ENCODE data around the gene POLDIP2.

The POLDIP2 gene

DNA sequence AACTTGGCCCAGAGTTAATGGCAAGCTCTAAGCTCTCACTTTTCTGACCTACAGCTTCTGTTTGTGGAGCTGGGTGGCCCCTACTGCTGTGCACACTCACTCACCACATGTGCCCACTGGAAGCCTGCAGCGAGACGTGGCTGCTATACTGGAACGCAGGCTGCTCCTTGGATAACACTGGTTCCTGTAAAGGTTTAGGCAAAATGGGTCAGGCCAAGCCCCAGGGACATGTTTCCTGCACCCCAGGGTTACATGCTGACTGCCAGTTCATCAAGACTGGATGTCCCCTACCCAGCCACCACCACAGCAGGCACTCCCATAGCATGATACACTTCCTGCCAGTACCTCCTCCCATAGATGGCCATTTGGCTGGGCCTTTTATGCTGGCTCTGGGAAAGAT, 8.3 kb downstream of the POLDIP2 start:
- Histone ChIP-seq H3K4me3 (no peak overlapping the region), H3K27me3 (no peaks in the 10 kb centered on the region), H3K4me1 (no peaks in the 10 kb centered on the region), H3K4me2 (no peak overlapping the region), H4K20me1 (peaks cover 33% of the 10 kb centered on the region), H3K36me3 (peaks cover 100% of the 10 kb centered on the region), H3K27ac (no peak overlapping the region), H3K9me3 (no peaks in the 10 kb centered on the region), H3K9ac (no peak overlapping the region)
- no peak for TF ChIP-seq Cebpa-rat (IDR thresholded peaks at IDR 0.05)

DNA sequence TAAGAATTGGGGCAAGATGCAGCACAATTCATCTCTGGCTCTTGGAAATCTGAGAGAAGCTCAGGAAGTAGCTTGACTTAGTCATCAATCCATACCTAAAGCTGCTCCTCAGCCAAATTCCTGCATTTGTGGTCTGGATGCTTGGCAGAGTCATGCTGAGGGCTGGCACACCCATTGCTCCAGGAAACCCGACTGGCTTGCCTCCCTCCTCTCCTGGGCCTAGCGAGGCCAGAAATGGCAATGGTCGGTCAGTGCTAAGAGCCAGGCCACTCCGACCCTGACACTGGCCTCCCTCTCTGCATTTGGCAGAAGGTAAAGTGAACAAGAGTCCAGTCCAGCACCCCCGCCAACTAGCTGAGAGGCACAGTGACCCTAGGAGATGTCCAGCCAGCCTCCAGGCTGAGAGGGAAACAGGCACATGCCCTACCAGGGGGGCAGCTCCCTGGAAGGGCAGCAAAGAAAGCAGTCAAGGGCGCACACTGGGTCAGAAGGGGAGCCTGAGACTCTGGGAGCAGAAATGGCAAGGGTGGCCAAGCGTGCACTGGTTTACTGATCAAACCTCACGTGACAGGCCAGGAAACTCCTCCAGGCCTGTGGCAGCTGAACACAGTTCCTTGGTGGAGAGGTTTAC, 10.0 kb downstream of the POLDIP2 start:
- H3K4me2 ChIP-seq, result no peak overlapping the region
- H3K9ac ChIP-seq, result no peak overlapping the region
- H3K36me3 ChIP-seq, result peaks cover 99% of the 10 kb centered on the region
- TF ChIP-seq Cebpa-rat (IDR thresholded peaks at IDR 0.05), result no peak
- H4K20me1 ChIP-seq, result peaks cover 38% of the 10 kb centered on the region
- H3K9me3 ChIP-seq, result no peaks in the 10 kb centered on the region
- H3K27me3 ChIP-seq, result no peaks in the 10 kb centered on the region
- no peak overlapping the region for H3K27ac ChIP-seq
- H3K4me3 ChIP-seq, result no peak overlapping the region
- no peaks in the 10 kb centered on the region for H3K4me1 ChIP-seq

DNA sequence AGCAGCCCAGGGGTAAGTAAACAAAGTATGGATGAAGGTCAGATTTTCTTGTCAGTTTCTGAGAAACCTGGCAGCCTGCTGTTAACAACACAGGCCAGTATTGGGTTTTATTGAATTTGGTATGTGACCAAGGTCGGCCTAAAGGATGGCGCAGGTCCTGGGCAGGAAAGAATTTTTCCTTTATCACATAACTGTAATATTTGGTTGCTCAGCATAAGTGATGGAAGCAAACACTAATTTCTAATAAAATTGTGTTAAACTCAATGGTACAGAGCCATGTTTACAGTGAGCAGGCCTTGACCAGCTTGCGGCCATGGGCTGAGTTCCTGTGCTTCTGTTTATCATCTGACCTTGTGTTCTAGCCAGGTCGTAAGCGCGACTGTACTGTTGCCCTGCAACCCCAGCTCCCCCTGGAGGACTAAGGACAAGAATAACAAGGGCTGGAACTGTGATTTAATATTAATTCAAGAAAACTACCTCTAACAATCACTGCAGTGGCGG, 10.5 kb downstream of the POLDIP2 start:
- Histone ChIP-seq H3K4me1 (no peaks in the 10 kb centered on the region), H3K9ac (no peak overlapping the region), H3K27ac (no peak overlapping the region), H4K20me1 (peaks cover 38% of the 10 kb centered on the region), H3K4me2 (no peak overlapping the region), H3K4me3 (no peak overlapping the region), H3K36me3 (peaks cover 99% of the 10 kb centered on the region), H3K9me3 (no peaks in the 10 kb centered on the region), H3K27me3 (no peaks in the 10 kb centered on the region)
- TF ChIP-seq Cebpa-rat (IDR thresholded peaks at IDR 0.05), result no peak

DNA sequence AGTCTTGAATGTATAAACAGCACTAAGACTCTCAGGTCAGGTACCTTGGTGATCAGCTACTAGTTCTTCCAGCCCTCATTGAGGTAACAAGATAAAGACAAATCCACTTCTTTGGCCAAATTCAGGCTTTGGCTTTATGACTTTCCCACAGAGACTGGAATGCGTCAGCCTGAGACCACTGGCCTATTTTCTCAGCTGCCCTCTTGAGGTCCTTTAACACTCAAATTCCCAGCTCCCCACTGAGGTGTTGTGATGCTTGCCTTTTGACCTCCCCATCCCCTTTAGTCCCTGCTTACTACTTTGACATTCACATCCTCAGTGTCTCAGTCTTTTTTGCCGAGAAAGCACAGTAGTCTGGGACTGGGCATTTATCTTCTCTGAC, 11.1 kb downstream of the POLDIP2 start:
- H3K4me1 ChIP-seq, result no peaks in the 10 kb centered on the region
- H3K27ac ChIP-seq, result no peak overlapping the region
- H3K9me3 ChIP-seq, result no peaks in the 10 kb centered on the region
- TF ChIP-seq Cebpa-rat (IDR thresholded peaks at IDR 0.05), result no peak
- H3K4me2 ChIP-seq, result no peak overlapping the region
- peaks cover 38% of the 10 kb centered on the region for H4K20me1 ChIP-seq
- no peak overlapping the region for H3K9ac ChIP-seq
- H3K36me3 ChIP-seq, result peaks cover 99% of the 10 kb centered on the region
- no peaks in the 10 kb centered on the region for H3K27me3 ChIP-seq
- no peak overlapping the region for H3K4me3 ChIP-seq

DNA sequence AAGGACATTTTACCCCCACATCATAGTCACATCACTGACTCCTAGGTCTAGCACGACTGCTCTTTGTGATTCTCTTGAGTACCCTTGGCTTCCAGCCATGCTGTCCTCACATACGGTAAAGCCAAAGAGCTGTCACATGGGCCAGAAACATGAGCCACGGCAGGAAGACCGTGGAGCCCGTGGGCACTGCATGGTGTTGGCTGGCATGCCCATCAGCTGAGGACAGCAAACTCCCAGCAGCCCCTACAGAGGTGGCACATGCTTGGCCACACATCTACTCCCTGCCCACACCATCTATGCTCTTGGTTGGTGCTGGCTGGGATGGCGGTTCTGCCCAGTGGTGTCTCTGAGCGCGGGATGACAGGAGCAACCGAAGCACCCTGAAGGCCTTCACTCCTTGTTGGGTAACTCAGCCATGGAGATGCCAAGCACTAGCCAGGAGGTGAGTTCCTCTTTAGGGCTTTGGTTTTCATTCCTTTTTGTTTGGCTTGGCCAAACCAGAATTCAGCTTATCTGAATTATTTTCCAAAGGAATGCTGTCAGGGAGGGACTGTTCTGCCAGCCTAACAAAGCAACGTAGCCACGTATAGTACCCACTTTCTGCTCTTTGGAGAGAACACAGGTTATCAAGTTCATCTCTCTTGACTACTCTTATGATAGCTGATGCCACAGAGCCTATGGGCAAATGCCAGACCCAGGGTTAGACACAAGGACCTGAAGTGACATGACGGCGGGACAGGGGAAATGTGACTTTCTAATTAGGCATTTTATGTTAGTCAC, 11.7 kb downstream of the POLDIP2 start:
- Histone ChIP-seq H3K27me3 (no peaks in the 10 kb centered on the region), H3K4me2 (no peak overlapping the region), H4K20me1 (peaks cover 38% of the 10 kb centered on the region), H3K27ac (no peak overlapping the region), H3K4me1 (no peaks in the 10 kb centered on the region), H3K9ac (no peak overlapping the region), H3K9me3 (no peaks in the 10 kb centered on the region), H3K4me3 (no peak overlapping the region), H3K36me3 (peaks cover 99% of the 10 kb centered on the region)
- TF ChIP-seq Cebpa-rat (IDR thresholded peaks at IDR 0.05), result no peak

DNA sequence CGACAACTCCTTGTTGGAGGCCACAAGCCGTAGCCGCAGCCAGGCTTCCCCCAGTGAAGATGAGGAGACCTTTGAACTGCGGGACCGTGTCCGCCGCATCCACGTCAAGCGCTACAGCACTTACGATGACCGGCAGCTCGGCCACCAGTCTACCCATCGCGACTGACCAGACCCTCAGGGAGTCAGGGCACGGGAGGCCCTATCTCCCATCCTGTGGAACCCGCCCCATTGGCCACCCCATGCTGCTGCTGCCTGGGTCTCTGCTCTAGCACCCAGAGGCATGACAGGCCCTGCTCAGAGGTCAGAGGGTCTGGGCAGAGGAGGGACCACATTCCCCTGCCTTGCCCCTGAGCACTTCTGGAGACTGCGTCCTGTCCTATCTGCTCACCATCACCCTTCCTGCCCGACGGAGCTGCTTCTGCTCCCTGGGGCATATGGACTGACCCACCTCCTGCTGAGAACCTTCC, 12.9 kb downstream of the POLDIP2 start:
- no peaks in the 10 kb centered on the region for H3K4me1 ChIP-seq
- H3K36me3 ChIP-seq, result peaks cover 99% of the 10 kb centered on the region
- no peaks in the 10 kb centered on the region for H3K27me3 ChIP-seq
- H3K27ac ChIP-seq, result no peak overlapping the region
- peaks cover 42% of the 10 kb centered on the region for H4K20me1 ChIP-seq
- TF ChIP-seq Cebpa-rat (IDR thresholded peaks at IDR 0.05), result no peak
- H3K9me3 ChIP-seq, result no peaks in the 10 kb centered on the region
- no peak overlapping the region for H3K4me2 ChIP-seq
- H3K9ac ChIP-seq, result no peak overlapping the region
- no peak overlapping the region for H3K4me3 ChIP-seq

DNA sequence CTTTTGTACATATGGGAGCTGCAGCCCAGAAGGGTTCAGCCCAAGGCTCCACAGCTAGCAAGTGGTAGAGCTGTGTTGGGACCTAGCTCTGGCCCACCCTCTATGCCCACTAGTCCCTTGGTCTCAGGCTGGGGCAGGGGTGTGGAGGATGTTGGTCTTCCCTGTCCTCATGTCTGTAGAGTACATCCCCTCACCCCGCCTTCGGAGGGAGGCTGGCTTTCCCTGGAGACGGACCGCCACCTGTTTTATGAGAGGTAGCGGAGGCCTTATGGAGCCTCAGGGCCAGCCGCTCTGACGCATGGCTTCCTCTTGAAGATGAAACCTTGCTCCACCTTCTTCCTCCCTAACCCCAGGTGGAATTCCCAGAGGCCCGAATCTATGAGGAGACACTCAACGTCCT, 13.3 kb downstream of the POLDIP2 start:
- H3K36me3 ChIP-seq, result peaks cover 99% of the 10 kb centered on the region
- H3K4me2 ChIP-seq, result no peak overlapping the region
- peaks cover 46% of the 10 kb centered on the region for H4K20me1 ChIP-seq
- H3K9ac ChIP-seq, result no peak overlapping the region
- no peaks in the 10 kb centered on the region for H3K9me3 ChIP-seq
- H3K27me3 ChIP-seq, result no peaks in the 10 kb centered on the region
- TF ChIP-seq Cebpa-rat (IDR thresholded peaks at IDR 0.05), result no peak
- H3K4me1 ChIP-seq, result no peaks in the 10 kb centered on the region
- H3K4me3 ChIP-seq, result no peak overlapping the region
- no peak overlapping the region for H3K27ac ChIP-seq

DNA sequence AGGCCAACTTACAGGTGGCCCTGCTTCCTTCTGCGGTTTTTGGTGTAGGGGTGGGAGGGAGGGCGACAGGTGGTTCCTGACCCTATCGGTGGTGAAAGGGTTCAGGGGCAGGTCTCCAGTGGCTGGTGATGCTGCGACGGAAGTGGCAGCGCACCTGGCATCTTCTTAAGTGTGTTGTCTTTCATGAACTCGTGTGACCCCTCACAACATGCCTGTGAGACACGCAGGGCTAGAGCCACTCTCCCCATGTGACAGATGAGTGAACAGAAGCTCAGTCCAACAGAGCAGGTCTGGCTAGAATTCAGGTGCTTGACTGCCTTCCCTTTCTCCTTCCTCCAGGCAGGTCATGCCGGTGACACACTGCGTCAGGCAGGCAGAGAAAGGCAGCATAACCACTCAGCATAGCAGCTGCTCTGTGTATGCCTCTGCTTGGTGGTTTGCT, 13.8 kb downstream of the POLDIP2 start:
- Histone ChIP-seq H3K4me3 (no peak overlapping the region), H4K20me1 (peaks cover 51% of the 10 kb centered on the region), H3K27me3 (no peaks in the 10 kb centered on the region), H3K4me1 (no peaks in the 10 kb centered on the region), H3K27ac (no peak overlapping the region), H3K36me3 (peaks cover 96% of the 10 kb centered on the region), H3K4me2 (no peak overlapping the region), H3K9ac (no peak overlapping the region), H3K9me3 (no peaks in the 10 kb centered on the region)
- no peak for TF ChIP-seq Cebpa-rat (IDR thresholded peaks at IDR 0.05)

DNA sequence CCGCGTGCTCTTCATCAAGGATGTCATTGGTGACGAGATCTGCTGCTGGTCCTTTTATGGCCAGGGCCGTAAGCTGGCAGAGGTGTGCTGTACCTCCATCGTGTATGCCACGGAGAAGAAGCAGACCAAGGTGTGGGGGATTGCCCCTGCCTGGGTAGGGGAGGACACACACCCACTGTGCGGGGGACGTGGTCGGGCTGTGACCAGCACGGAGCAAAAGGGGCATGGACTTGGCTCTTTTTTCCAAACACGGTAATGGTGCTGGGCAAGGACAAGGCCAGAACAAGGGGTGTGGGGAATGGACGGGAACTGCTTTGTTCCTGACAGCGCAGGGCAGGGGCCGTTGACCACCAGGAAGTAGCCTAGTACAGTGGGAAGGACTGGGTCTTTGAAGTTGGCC, 15.0 kb downstream of the POLDIP2 start:
- Histone ChIP-seq H3K4me3 (no peak overlapping the region), H3K9ac (no peak overlapping the region)

DNA sequence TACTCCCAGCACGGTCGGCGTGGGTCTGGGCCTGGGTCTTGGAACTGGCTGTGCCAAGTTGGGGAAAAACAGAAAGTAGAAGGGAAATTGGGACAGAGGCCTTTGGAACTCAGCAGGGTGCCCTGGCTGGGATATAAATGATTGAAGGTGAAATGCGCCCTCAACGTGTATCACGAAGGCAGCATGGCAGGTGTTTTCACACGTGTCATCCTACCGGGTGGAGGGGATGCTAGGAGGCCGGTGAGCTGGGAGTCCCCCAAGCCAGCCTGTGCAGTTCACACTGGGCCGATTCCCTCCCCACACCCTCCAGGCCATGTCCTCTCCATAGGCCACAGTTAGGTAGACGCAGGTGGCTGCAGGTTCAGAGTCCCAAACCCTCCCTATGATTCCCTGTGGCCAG, 15.8 kb downstream of the POLDIP2 start:
- Histone ChIP-seq H4K20me1 (peaks cover 59% of the 10 kb centered on the region), H3K36me3 (peaks cover 80% of the 10 kb centered on the region)

More for the DNA sequence above, 15.0 kb downstream of the POLDIP2 start:
- Histone ChIP-seq H3K27ac (no peak overlapping the region), H3K4me2 (no peak overlapping the region), H3K27me3 (no peaks in the 10 kb centered on the region), H3K36me3 (peaks cover 88% of the 10 kb centered on the region), H4K20me1 (peaks cover 54% of the 10 kb centered on the region), H3K9me3 (no peaks in the 10 kb centered on the region), H3K4me1 (no peaks in the 10 kb centered on the region)
- no peak for TF ChIP-seq Cebpa-rat (IDR thresholded peaks at IDR 0.05)

More for the DNA sequence above, 15.8 kb downstream of the POLDIP2 start:
- H3K27ac ChIP-seq, result no peak overlapping the region
- no peak for TF ChIP-seq Cebpa-rat (IDR thresholded peaks at IDR 0.05)
- peaks cover 4% of the 10 kb centered on the region for H3K4me1 ChIP-seq
- H3K4me3 ChIP-seq, result no peak overlapping the region
- H3K9ac ChIP-seq, result no peak overlapping the region
- H3K27me3 ChIP-seq, result no peaks in the 10 kb centered on the region
- H3K4me2 ChIP-seq, result no peak overlapping the region
- no peaks in the 10 kb centered on the region for H3K9me3 ChIP-seq
